ENCODE results near the gene MACROD2.

MACROD2 gene

GRCh38 chr20:16050366-16050765 lies 2055.1 kb downstream of the MACROD2 start:
- no peak for ATAC-seq
- TF ChIP-seq ESRRG (CRISPR knock-in tag; IDR thresholded peaks at IDR 0.05): no peak
- TF ChIP-seq ISL1 (CRISPR knock-in tag; IDR thresholded peaks at IDR 0.05): no peak
- TF ChIP-seq ARNTL (CRISPR knock-in tag; IDR thresholded peaks at IDR 0.05; ENCODE audit: borderline replicate concordance, low read depth): no peak
- TF ChIP-seq ZNF8 (CRISPR knock-in tag; IDR thresholded peaks at IDR 0.05): no peak
- no peak for TF ChIP-seq RARB (CRISPR knock-in tag; IDR thresholded peaks at IDR 0.05)
- no peak for TF ChIP-seq ZNF565 (CRISPR knock-in tag; conservative IDR thresholded peaks at IDR 0.05; ENCODE audit: low read depth)
- TF ChIP-seq PATZ1 (CRISPR knock-in tag; IDR thresholded peaks at IDR 0.05; ENCODE audit: borderline replicate concordance): no peak
- no peak for TF ChIP-seq GLIS3 (CRISPR knock-in tag; IDR thresholded peaks at IDR 0.05)

GRCh38 chr20:16051968-16052367 lies 2056.7 kb downstream of the MACROD2 start:
- no peak for ATAC-seq
- TF ChIP-seq GLIS3 (CRISPR knock-in tag; IDR thresholded peaks at IDR 0.05): no peak
- no peak for TF ChIP-seq SNAI2 (CRISPR knock-in tag; IDR thresholded peaks at IDR 0.05)
- no peak for TF ChIP-seq ARNTL (CRISPR knock-in tag; IDR thresholded peaks at IDR 0.05; ENCODE audit: borderline replicate concordance, low read depth)
- TF ChIP-seq RARB (CRISPR knock-in tag; IDR thresholded peaks at IDR 0.05): no peak
- TF ChIP-seq ZNF8 (CRISPR knock-in tag; IDR thresholded peaks at IDR 0.05): no peak
- no peak for TF ChIP-seq OSR1 (CRISPR knock-in tag; IDR thresholded peaks at IDR 0.05)
- TF ChIP-seq CSDC2 (CRISPR knock-in tag; IDR thresholded peaks at IDR 0.05): no peak
- TF ChIP-seq ZNF70 (CRISPR knock-in tag; IDR thresholded peaks at IDR 0.05): no peak

GRCh38 chr20:16052456-16052855 lies 2057.1 kb downstream of the MACROD2 start:
- no peak for ATAC-seq
- TF ChIP-seq, protein P1, sequence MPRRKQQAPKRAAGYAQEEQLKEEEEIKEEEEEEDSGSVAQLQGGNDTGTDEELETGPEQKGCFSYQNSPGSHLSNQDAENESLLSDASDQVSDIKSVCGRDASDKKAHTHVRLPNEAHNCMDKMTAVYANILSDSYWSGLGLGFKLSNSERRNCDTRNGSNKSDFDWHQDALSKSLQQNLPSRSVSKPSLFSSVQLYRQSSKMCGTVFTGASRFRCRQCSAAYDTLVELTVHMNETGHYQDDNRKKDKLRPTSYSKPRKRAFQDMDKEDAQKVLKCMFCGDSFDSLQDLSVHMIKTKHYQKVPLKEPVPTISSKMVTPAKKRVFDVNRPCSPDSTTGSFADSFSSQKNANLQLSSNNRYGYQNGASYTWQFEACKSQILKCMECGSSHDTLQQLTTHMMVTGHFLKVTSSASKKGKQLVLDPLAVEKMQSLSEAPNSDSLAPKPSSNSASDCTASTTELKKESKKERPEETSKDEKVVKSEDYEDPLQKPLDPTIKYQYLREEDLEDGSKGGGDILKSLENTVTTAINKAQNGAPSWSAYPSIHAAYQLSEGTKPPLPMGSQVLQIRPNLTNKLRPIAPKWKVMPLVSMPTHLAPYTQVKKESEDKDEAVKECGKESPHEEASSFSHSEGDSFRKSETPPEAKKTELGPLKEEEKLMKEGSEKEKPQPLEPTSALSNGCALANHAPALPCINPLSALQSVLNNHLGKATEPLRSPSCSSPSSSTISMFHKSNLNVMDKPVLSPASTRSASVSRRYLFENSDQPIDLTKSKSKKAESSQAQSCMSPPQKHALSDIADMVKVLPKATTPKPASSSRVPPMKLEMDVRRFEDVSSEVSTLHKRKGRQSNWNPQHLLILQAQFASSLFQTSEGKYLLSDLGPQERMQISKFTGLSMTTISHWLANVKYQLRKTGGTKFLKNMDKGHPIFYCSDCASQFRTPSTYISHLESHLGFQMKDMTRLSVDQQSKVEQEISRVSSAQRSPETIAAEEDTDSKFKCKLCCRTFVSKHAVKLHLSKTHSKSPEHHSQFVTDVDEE (CRISPR knock-in tag; IDR thresholded peaks at IDR 0.05): no peak
- no peak for TF ChIP-seq PATZ1 (CRISPR knock-in tag; IDR thresholded peaks at IDR 0.05; ENCODE audit: borderline replicate concordance)
- TF ChIP-seq CSRNP3 (CRISPR knock-in tag; IDR thresholded peaks at IDR 0.05): no peak
- no peak for TF ChIP-seq ISL1 (CRISPR knock-in tag; IDR thresholded peaks at IDR 0.05)
- no peak for TF ChIP-seq ZFP3 (CRISPR knock-in tag; IDR thresholded peaks at IDR 0.05)
- no peak for TF ChIP-seq TOX (CRISPR knock-in tag; IDR thresholded peaks at IDR 0.05; ENCODE audit: borderline replicate concordance)
- no peak for TF ChIP-seq PPARA (CRISPR knock-in tag; IDR thresholded peaks at IDR 0.05; ENCODE audit: borderline replicate concordance)
- TF ChIP-seq ZC3H10 (CRISPR knock-in tag; IDR thresholded peaks at IDR 0.05): no peak
- TF ChIP-seq ZNF565 (CRISPR knock-in tag; conservative IDR thresholded peaks at IDR 0.05; ENCODE audit: low read depth): no peak
- no peak for TF ChIP-seq ZNF70 (CRISPR knock-in tag; IDR thresholded peaks at IDR 0.05)
- no peak for TF ChIP-seq TCF4 (CRISPR knock-in tag; IDR thresholded peaks at IDR 0.05; ENCODE audit: borderline replicate concordance)
- no peak for TF ChIP-seq GLIS3 (CRISPR knock-in tag; IDR thresholded peaks at IDR 0.05)
- TF ChIP-seq OSR1 (CRISPR knock-in tag; IDR thresholded peaks at IDR 0.05): no peak
- TF ChIP-seq, protein P2, sequence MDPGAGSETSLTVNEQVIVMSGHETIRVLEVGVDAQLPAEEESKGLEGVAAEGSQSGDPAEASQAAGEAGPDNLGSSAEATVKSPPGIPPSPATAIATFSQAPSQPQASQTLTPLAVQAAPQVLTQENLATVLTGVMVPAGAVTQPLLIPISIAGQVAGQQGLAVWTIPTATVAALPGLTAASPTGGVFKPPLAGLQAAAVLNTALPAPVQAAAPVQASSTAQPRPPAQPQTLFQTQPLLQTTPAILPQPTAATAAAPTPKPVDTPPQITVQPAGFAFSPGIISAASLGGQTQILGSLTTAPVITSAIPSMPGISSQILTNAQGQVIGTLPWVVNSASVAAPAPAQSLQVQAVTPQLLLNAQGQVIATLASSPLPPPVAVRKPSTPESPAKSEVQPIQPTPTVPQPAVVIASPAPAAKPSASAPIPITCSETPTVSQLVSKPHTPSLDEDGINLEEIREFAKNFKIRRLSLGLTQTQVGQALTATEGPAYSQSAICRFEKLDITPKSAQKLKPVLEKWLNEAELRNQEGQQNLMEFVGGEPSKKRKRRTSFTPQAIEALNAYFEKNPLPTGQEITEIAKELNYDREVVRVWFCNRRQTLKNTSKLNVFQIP (CRISPR knock-in tag; IDR thresholded peaks at IDR 0.05; ENCODE audit: borderline replicate concordance, low read depth): no peak
- TF ChIP-seq, protein P3, sequence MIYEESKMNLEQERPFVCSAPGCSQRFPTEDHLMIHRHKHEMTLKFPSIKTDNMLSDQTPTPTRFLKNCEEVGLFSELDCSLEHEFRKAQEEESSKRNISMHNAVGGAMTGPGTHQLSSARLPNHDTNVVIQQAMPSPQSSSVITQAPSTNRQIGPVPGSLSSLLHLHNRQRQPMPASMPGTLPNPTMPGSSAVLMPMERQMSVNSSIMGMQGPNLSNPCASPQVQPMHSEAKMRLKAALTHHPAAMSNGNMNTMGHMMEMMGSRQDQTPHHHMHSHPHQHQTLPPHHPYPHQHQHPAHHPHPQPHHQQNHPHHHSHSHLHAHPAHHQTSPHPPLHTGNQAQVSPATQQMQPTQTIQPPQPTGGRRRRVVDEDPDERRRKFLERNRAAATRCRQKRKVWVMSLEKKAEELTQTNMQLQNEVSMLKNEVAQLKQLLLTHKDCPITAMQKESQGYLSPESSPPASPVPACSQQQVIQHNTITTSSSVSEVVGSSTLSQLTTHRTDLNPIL (CRISPR knock-in tag; IDR thresholded peaks at IDR 0.05; ENCODE audit: low read depth): no peak
- no peak for TF ChIP-seq RARB (CRISPR knock-in tag; IDR thresholded peaks at IDR 0.05)
- no peak for TF ChIP-seq ESRRG (CRISPR knock-in tag; IDR thresholded peaks at IDR 0.05)
- TF ChIP-seq BACH2 (CRISPR knock-in tag; IDR thresholded peaks at IDR 0.05; ENCODE audit: borderline replicate concordance): no peak
- TF ChIP-seq ARNTL (CRISPR knock-in tag; IDR thresholded peaks at IDR 0.05; ENCODE audit: borderline replicate concordance, low read depth): no peak
